GM21717 (cell line): ENCODE measurements around the gene TSEN15.
A peak's percentile ranks its signal among the peaks of the same experiment; 100 is the strongest.
"Not testable (repeated sequence)": the region's sequence is repeated elsewhere in the genome, so short reads cannot be mapped to it uniquely, and the experiment has no call there.

Source experiments
- ATAC-seq: cut with Tn5 transposase; IDR thresholded peaks from one replicate; pipeline ENCODE4 v1.9.1; 2021; ENCODE audit warnings: mild to moderate bottlenecking, moderate library complexity; ENCODE audit not compliant: unreplicated experiment

TSEN15 gene

GRCh38 chr1:184031092-184031408 is 20.5 kb upstream of the TSEN15 start:
- no peak for ATAC-seq

GRCh38 chr1:184031409-184032107 is 20.0 kb upstream of the TSEN15 start:
- ATAC-seq, result no peak

GRCh38 chr1:184032306-184032929 is 19.1 kb upstream of the TSEN15 start:
- ATAC-seq, result no peak

GRCh38 chr1:184032930-184033418 is 18.6 kb upstream of the TSEN15 start:
- ATAC-seq, result no peak

- ATAC-seq, result no peak
Measured at GRCh38 chr1:184033711-184034167, 17.8 kb upstream of the TSEN15 start.

GRCh38 chr1:184034761-184035379 is 16.7 kb upstream of the TSEN15 start:
- no peak for ATAC-seq

- no peak for ATAC-seq
Measured at GRCh38 chr1:184035719-184036516, 15.6 kb upstream of the TSEN15 start.

GRCh38 chr1:184036517-184036949 is 15.0 kb upstream of the TSEN15 start:
- ATAC-seq, result peak; percentile 37

- no peak for ATAC-seq
Measured at GRCh38 chr1:184037849-184038591, 13.5 kb upstream of the TSEN15 start.

GRCh38 chr1:184039126-184039525 is 12.4 kb upstream of the TSEN15 start:
- no peak for ATAC-seq

- ATAC-seq, result no peak
Measured at GRCh38 chr1:184041731-184042130, 9.8 kb upstream of the TSEN15 start.

- ATAC-seq, result not testable (repeated sequence)
Measured at GRCh38 chr1:184043315-184043714, 8.2 kb upstream of the TSEN15 start.

GRCh38 chr1:184044603-184045376 is 6.7 kb upstream of the TSEN15 start:
- ATAC-seq, result no peak

GRCh38 chr1:184047541-184047940 is 4.0 kb upstream of the TSEN15 start:
- ATAC-seq, result not testable (repeated sequence)

GRCh38 chr1:184048561-184049240 is 2.8 kb upstream of the TSEN15 start:
- no peak for ATAC-seq

- no peak for ATAC-seq
Measured at GRCh38 chr1:184049291-184049690, 2.2 kb upstream of the TSEN15 start.

- ATAC-seq, result no peak
Measured at GRCh38 chr1:184049836-184050468, 1.6 kb upstream of the TSEN15 start.

GRCh38 chr1:184050636-184051035 is 894 bp upstream of the TSEN15 start:
- no peak for ATAC-seq

GRCh38 chr1:184051138-184051484 is 419 bp upstream of the TSEN15 start:
- ATAC-seq, result no peak
